ENCODE measurements around the gene AMBP.

The AMBP gene

GRCh38 chr9:114076237-114077161, 1.6 kb downstream of the AMBP start:
- H4K20me1 ChIP-seq (ENCODE audit: control insufficient read depth, insufficient read depth, low read depth, low read length): no peaks in the 10 kb centered on the region
- H3K9me3 ChIP-seq (ENCODE audit: control insufficient read depth, insufficient read depth, low read length): no peaks in the 10 kb centered on the region
- H3K4me3 ChIP-seq (ENCODE audit: low read length): no peak overlapping the region
- H3F3A ChIP-seq (ENCODE audit: control insufficient read depth, insufficient read depth): no peaks in the 10 kb centered on the region
- no peaks in the 10 kb centered on the region for H3K9me2 ChIP-seq (replicated peaks; ENCODE audit: control insufficient read depth, low read length)
- TF ChIP-seq EZH2phosphoT487 (IDR thresholded peaks at IDR 0.05; ENCODE audit: borderline replicate concordance, low read length) (no peak), CTCF (IDR thresholded peaks at IDR 0.05; ENCODE audit: low read depth, low read length, poor library complexity, severe bottlenecking) (no peak)
- H3K27ac ChIP-seq (ENCODE audit: low read depth, low read length): no peak overlapping the region
- H3K79me2 ChIP-seq (ENCODE audit: control insufficient read depth, low read length): no peaks in the 10 kb centered on the region
- no peak overlapping the region for H3K4me2 ChIP-seq (ENCODE audit: low read length)
- no peaks in the 10 kb centered on the region for H3K4me1 ChIP-seq (ENCODE audit: control insufficient read depth, low read length)
- no peaks in the 10 kb centered on the region for H3K36me3 ChIP-seq (ENCODE audit: control insufficient read depth, low read length)
- H3K27me3 ChIP-seq (ENCODE audit: control insufficient read depth, low read length): peaks cover 6% of the 10 kb centered on the region; the same call in 1 of the 2 replicates

GRCh38 chr9:114075602-114076001, 2.5 kb downstream of the AMBP start:
- Histone ChIP-seq H3K4me2 (ENCODE audit: low read length) (no peak overlapping the region), H3K4me1 (ENCODE audit: control insufficient read depth, low read length) (no peaks in the 10 kb centered on the region), H3K36me3 (ENCODE audit: control insufficient read depth, low read length) (no peaks in the 10 kb centered on the region), H3K9me2 (replicated peaks; ENCODE audit: control insufficient read depth, low read length) (no peaks in the 10 kb centered on the region), H3K4me3 (ENCODE audit: low read length) (no peak overlapping the region), H3K9me3 (ENCODE audit: control insufficient read depth, insufficient read depth, low read length) (no peaks in the 10 kb centered on the region), H3K27me3 (ENCODE audit: control insufficient read depth, low read length) (peaks cover 6% of the 10 kb centered on the region; the same call in 1 of the 2 replicates), H4K20me1 (ENCODE audit: control insufficient read depth, insufficient read depth, low read depth, low read length) (no peaks in the 10 kb centered on the region), H3F3A (ENCODE audit: control insufficient read depth, insufficient read depth) (no peaks in the 10 kb centered on the region), H3K79me2 (ENCODE audit: control insufficient read depth, low read length) (no peaks in the 10 kb centered on the region), H3K27ac (ENCODE audit: low read depth, low read length) (no peak overlapping the region)
- TF ChIP-seq EZH2phosphoT487 (IDR thresholded peaks at IDR 0.05; ENCODE audit: borderline replicate concordance, low read length): no peak
- no peak for TF ChIP-seq CTCF (IDR thresholded peaks at IDR 0.05; ENCODE audit: low read depth, low read length, poor library complexity, severe bottlenecking)

DNA sequence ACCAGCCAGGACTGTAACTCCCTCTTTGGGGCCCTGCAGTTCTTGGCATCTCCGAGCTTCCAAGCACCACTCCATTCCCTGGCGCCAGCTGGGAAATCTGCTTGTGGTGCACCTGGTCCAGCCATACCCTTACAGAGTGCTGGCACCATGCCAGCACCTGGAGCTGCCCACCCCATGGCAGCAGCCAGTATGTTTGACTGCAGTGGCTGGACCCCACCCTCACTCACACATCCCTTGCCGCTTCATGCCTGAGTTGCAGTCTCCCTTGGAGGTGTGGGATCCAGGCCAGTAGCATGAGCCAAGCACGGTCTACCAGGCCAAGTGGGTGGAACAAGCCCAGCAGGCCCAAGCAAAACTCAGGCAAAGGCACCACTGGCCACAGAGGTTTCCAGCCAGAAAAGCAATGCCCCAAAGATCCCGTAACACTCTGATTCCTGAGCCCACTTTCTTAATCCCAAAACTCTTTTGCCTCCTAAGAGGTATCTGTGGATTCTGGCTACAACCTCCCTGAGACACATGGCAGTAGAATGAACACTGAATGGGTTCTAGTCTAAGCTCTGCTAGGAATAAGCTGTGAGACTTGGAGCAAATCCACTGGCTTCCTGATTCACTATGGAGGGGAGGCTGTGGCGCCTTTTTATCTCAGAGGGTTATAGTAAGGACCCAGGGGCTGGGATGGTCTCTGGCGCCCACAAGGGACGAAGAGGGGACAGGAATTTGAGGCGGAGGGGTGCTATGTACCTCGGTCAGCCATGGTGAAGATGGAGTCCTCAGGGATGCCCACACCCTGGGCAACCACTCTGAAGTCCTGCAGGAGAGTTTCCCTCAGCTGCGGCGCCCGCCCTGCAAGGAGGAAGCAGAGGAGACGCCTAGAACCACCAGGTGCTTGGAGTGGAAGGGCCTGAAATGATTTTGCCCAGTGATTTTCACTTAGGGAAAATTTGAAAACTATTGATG, 5.6 kb downstream of the AMBP start:
- Histone ChIP-seq H3K4me3 (ENCODE audit: low read length) (no peak overlapping the region), H3K4me2 (ENCODE audit: low read length) (no peak overlapping the region), H3K79me2 (ENCODE audit: control insufficient read depth, low read length) (no peaks in the 10 kb centered on the region), H3F3A (ENCODE audit: control insufficient read depth, insufficient read depth) (no peaks in the 10 kb centered on the region), H4K20me1 (ENCODE audit: control insufficient read depth, insufficient read depth, low read depth, low read length) (no peaks in the 10 kb centered on the region), H3K9me3 (ENCODE audit: control insufficient read depth, insufficient read depth, low read length) (no peaks in the 10 kb centered on the region), H3K36me3 (ENCODE audit: control insufficient read depth, low read length) (no peaks in the 10 kb centered on the region), H3K27me3 (ENCODE audit: control insufficient read depth, low read length) (peaks cover 6% of the 10 kb centered on the region; the same call in 1 of the 2 replicates), H3K27ac (ENCODE audit: low read depth, low read length) (no peak overlapping the region), H3K4me1 (ENCODE audit: control insufficient read depth, low read length) (no peaks in the 10 kb centered on the region), H3K9me2 (replicated peaks; ENCODE audit: control insufficient read depth, low read length) (no peaks in the 10 kb centered on the region)
- TF ChIP-seq EZH2phosphoT487 (IDR thresholded peaks at IDR 0.05; ENCODE audit: borderline replicate concordance, low read length) (no peak), CTCF (IDR thresholded peaks at IDR 0.05; ENCODE audit: low read depth, low read length, poor library complexity, severe bottlenecking) (no peak)

All from DOHH2 (cell line).